HG03135 (cell line): Measurements from ENCODE around the gene MYT1.

Experiments used
- ATAC-seq: cut with Tn5 transposase; IDR thresholded peaks from one replicate; pipeline ENCODE4 v1.9.1; 2021; ENCODE audit warnings: mild to moderate bottlenecking, moderate library complexity; ENCODE audit not compliant: unreplicated experiment

MYT1 gene

GRCh38 chr20:64153861-64154589 is 10.2 kb upstream of the MYT1 start:
- no peak for ATAC-seq

GRCh38 chr20:64154590-64155257 is 9.5 kb upstream of the MYT1 start:
- ATAC-seq, result no peak

DNA sequence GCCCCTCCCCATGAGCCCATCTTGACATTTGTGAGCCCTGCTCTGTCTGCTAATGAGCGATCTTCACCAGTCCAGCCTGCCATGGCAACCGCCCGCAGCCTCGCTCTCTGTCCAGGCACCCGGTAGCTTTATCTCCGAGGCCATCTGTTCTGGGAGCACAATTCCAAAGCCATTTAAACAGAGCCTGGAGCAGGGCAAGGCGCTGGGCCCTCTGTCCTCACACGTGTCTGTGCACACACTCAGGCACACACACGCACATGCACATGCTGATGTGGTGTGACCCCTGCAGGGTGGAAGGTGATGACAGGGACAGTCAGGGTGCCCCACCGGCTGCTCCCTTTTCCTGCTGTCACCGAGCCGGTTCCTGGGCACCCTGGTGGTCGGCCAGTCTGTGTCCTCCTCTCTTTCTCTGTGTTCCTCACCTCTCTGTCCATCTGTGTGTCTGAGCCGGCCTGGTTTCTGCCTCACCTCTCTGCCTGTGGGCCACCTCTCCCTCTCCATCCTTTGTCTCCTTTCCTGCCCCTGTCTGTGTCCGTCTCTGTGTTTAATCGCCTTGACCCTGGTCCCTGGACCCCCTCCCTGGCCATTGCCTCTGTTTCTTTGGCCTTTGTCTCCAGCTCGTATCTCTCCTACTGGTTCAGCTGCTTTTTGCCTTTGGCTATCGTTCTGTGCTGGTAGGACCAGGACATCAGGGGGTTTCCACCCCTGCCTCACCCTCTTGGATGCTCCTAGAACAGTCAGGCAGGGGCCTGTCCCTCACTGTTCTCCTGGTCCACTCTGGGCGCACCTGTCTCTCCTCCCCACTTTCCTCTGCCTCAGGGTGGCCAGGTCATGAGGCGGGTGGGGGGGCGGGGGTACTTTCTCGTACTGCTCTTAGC is 8.8 kb upstream of the MYT1 start:
- ATAC-seq, result no peak

DNA sequence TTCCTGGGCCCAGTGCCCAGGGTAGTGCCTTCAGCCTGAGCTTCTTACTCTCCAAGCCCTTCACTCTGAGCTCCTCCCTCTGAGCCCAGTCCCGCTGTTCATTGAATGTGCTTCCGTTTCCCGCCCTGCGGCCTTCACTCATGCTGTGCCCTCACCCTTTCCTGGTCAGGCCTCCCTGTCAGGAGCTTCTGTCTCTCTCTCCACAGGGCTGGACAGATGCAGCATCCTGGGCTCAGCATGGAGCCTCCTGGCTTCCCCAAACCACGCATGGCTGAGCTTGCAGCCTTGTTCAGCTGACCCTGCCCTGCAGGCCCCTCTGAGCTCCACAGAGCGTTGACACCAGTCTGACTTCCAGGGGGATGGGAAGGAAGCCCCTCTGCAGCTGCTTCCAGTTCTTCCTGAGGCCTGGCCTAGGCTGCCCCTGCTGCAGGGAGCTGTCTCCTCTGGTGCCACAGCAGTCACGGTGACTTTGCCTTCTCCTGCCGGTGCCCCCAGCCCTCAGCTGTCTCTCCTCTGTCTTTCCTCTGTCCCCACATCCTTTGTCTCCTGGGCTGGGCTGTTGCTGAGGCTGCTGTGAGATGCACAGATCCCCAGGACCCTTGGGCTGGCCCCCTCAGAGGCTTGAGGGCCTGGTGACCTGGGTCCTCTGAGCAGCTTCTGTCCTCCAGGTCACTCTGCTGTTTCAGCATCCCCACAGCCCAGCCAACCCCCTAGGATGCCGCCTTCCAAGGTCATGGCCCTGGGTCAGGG is 7.9 kb upstream of the MYT1 start:
- ATAC-seq, result no peak

DNA sequence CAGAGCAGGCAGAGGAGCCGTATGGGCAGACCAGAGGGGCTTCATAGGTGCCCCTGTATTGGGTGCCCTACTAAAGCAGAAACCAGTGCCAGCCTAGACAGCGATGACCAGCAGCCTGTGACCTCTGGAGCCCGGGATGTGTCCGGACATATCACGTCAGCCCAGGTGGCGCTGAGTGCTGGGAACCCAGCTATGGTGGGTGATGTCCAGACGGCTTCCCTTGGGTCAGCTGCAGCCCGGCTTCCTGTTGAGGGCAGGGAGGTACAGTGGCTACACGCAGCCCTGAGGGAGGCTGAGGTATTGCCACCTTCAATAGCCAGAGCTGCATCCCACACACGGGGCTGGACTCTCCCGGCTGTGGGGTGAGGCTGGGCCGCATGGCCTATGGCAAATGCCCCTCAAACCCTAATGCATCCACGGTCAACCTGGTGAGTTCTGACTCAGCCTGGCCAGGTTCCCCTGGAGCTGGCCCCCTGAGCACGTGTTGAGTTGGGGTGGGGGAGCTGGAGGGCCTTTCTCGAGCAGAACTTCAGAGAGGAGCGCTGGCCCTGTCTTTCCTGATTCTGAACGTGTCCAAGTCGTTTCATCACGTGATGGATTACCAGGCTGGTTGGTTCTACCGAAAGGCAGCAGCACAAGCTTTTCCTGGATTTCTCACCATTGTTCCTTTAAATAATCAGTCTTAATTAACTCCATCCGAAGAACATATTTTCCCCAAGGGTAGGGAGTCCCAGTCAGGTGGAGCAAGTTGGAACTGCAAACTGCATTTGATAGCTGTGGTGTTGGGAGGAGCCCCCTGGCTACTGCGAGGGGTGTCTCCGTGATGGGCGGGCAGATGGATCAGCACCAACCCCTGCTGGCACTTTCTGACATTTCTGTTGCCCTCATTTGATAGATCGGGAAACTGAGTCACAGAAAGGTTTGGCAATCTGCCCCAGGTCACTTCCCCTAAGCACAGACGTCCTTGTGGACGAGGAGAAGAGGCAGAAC is 7.1 kb upstream of the MYT1 start:
- ATAC-seq, result no peak

- ATAC-seq, result no peak
Measured at GRCh38 chr20:64157878-64158277, 6.4 kb upstream of the MYT1 start.

- no peak for ATAC-seq
Measured at GRCh38 chr20:64158346-64159285, 5.6 kb upstream of the MYT1 start.

GRCh38 chr20:64159286-64159680 is 5.0 kb upstream of the MYT1 start:
- no peak for ATAC-seq

GRCh38 chr20:64159711-64160110 is 4.5 kb upstream of the MYT1 start:
- ATAC-seq, result no peak

GRCh38 chr20:64160118-64160517 is 4.1 kb upstream of the MYT1 start:
- ATAC-seq, result no peak

- no peak for ATAC-seq
Measured at GRCh38 chr20:64160526-64161355, 3.5 kb upstream of the MYT1 start.

- no peak for ATAC-seq
Measured at GRCh38 chr20:64161356-64162238, 2.7 kb upstream of the MYT1 start.

GRCh38 chr20:64162239-64162910 is 1.9 kb upstream of the MYT1 start:
- no peak for ATAC-seq

DNA sequence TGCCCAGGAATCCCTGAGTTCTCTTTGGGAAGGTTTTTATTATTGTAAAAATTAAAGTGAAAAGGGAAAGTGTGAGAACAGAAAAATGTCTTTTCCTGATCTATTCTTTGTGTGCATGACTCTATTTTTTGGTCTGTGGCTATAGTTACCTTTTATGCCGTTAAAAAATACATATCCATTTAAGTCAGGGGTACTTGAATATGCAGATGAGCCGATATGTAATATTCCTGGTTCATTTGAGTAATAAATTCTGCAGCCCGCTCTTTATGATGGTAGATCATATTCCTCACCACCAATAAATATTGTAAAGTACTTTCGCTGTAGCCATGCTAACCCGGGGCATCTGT is 503 bp upstream of the MYT1 start:
- no peak for ATAC-seq

DNA sequence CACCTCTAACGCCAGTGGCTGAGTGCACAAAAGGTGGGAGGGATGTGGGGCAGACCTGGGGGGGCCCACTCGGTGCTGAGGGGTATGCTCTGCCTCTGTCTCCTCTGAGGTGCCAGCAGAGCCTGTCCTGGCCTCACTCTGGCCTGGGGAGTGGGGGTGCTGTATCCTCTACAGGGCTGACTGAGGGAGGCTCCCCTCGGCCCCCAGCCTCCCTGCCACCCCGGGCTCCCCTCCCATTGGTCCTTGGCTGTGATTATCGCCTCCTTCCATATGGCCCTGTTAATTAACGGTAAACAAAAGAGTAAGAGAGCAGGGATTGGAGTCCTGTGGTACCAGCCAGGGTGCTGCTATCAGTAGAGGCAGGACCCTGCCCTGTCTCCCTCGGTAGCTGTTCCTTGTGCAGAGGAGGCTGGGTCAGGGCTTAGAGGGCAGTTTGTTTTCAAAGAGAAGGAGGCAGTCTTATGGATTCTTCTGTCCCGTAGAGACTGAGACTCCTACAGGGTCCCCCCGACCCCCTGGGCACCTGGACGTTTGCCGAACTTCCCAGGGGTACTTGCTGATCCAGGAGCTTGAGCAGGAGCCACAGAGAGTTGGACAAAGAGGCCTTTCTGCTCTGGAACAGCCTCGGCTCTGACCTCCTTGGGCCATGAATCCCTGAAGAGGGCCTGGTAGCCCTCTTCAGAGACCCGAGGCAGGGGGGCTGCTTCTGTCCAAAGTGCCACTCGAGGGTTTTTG is 1.8 kb downstream of the MYT1 start:
- no peak for ATAC-seq
